GM21825 (cell line): ENCODE data around the gene FRMD4A.

Experiments
- ATAC-seq: cut with Tn5 transposase; IDR thresholded peaks from one replicate; pipeline ENCODE4 v1.9.1; 2021; ENCODE audit warnings: mild to moderate bottlenecking, moderate library complexity; ENCODE audit not compliant: unreplicated experiment

The FRMD4A gene

DNA sequence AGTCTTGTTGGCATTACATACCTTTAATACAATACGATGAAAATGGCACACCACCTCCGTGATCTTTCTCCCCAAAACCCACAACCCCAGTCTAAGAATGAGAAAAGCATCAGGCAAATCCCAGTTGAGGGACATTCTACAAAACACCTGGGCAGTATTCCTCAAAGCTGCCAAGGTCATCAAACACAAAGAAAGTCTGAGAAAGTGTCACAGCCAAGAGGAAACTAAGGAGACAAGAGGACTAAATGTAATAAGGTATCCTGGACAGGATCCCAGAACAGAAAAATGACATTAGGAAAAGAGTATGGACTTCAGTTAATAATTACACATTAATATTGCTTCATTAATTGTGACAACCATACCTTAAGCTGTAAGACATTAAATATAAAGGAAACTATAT is 14.5 kb upstream of the FRMD4A start:
- no peak for ATAC-seq

DNA sequence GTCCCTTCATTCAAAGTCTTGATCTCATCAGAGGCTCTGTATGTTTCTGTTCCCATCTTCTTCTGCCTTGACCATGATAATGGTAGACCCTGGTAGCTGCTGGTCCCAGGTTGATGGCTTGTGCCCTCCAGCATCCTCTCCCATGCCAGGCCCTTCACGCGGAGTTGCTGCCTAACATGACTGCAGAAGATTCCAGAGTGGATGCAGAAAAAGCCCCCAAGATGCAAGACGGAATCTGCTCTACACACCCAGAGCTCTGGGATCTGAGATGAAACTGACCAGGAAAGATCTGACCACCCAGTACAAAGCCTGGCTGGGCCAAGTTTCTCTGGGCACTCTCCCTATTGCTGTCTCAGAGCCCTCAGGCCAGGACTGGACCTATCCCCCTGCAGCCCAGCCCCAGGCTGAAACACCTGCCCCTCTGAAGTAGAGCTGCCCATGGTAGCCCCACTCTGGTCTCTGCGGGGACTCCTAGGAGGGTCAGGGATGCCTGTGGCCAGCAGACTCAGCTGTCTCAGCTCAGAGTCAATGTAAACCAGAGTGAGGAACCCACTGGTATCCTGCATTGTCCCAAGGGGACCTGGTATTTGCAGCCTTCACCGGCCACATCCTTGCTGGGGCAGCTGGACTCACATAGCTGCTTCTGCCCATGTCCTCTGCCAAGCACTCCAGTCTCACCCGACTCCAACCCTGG is 9.5 kb upstream of the FRMD4A start:
- no peak for ATAC-seq

DNA sequence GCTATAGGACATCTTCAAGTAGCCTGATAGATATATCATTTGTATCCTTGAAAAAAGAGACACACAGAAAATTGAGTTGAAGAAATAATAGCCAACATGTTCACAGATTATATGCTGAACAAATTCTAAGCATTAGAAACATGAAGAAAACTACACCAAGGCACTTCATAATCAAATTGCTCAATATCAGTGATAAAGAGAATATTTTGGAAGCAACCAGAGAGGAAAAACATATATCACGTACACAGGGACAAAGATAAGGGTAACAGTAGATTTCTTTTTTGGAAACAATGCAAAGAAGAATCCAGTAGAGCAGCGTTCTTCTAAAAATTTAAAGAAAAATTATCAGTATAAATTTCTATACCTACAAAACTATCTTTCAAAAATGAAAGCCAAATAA is 6.0 kb upstream of the FRMD4A start:
- no peak for ATAC-seq

DNA sequence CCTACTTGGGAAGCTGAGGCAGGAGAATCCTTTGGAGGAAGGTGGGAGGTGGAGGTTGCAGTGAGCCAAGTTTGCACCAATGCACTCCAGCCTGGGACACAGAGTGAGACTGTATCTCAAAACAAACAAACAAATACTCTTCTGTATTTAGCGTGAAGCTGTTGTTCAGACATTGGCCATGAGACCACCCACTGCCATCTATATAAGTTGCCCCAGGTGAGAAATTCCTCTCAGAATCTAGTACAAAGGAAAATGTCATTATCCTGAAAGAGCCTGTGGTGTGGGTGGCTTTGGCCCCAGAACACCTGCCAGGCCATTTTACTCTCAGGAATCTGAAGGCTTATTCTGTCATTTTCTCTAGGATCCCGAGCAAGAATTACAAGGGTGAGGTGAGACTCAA is 4.0 kb upstream of the FRMD4A start:
- no peak for ATAC-seq

DNA sequence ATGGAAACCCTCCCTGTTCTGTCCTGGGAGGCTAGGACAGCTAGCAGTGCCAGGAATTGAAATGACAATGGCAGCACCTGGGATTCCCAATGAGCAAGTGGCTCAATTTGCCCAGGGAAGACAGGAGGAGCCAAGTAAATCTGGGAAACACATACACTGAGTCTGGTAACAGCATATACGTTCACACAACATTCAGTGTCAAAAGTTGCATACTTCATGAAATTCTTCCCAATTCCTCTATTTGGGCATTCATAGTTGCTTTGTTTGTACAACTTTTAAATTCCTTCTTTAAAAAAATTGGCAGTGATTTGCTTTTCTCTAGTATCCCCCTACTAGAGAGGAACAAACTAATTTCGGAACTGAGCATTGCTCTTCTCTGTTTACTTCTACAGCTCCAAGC is 2.9 kb upstream of the FRMD4A start:
- ATAC-seq, result no peak

DNA sequence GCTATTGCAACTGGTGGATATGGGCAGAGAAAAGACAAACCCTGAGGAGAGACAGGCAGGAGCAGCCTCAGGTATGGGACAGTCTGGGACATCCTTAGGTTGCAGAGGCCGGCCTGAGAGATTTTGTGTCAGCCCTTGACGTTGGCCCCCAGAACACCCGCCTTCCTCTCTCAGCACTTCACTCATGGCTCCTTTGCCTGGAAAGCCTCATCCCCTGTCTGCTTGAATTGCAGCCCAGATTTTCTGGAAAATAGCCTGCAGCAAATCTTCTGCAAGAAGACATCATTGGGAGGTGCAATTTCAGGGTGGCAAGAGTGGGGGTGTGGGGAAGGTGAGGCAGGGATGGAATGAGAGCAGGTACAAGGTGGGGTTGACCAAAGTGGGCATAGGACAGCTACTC is 2.2 kb upstream of the FRMD4A start:
- no peak for ATAC-seq

DNA sequence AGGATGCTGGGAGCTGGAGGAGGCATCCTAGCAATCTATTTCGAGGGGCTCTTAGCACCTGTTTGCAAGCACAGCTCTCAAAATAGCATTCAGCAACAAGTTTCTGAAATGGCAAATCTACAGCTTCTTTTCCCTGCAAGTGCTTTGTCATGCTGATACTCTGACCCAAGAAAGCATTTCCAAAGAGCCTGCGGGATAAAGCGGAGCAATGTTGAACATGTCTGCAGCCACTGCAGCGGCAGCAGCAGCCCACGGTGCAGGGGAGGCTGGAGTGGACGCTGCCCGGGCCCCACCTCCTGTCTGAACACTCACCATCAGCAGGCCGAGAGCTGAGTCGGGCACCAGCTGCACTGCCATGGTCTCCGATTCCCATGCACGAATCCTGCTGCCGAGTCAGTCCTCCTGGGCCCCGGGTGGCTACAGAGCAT is 964 bp downstream of the FRMD4A start:
- no peak for ATAC-seq

DNA sequence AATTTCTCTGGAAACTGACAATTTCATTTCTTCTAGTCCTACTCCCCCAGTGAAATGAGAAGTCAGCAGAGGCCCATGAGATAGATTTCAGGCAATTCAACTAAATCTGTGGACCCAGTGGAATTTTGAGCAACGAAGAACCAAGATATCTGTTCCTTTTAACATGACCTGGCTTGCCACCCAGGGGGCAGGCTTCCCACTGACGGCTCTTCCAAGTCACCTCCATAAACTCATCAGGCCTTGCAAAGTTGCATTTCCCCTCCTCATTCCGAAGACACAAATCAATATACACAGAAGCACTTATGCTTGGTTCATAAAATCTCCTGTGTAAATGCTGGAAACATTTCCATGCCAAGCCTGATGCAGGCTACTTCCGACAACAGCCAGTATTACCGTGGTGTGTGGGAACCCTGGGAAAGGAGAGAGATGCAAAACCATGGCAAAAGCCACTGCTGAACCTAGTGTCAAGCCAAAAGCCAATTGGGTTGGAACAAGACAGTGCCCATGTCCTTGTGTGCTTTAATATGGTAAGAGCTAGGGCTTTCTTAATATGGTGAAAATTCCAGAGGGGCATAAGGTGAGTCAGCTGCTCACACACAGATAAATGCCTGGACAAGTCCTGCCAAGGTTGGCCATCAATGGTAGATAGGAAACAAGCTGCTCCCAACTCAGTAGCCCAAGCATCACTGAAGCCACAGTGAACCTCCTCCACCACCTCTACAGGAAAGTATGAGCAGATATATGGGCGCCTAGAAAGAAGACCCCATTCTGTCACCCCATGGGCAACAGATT is 1.6 kb downstream of the FRMD4A start:
- no peak for ATAC-seq

DNA sequence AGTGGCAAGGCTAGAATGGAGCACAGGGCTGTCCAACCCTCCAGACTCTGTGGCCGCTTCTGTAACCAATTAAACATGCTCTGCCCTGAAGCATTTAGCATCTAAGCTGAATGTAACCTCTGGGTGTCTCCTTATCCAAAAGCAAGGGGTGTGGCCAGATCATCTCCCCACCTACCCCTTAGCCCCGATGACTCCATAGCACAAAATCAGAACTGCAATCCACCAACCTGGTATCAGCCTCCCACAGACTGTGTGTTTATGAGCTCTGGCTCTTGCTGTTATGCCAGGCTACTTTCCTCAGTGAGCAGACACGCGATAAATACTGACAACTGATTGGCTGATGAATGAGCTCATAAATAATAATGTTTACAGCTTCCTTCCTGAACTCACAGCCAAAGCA is 3.2 kb downstream of the FRMD4A start:
- no peak for ATAC-seq

DNA sequence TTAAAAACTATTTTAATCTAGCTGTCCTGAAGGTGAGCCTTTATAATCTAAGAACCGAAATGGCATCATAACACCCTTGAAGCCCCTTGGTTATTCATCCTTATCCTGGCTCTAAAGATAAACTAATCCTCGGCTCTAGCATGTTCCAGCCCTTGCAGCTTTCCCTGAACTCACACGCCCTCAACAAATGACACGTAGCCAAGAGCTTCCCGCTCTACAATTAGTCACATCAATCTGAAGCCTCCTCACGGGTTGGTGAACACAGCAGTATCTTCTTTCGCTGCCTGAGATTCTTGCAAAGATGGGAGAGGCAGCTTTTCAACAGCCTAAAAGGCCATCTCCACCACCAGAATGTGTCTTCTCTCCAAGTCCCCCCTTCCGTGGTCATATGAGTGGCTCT is 4.1 kb downstream of the FRMD4A start:
- ATAC-seq, result no peak

DNA sequence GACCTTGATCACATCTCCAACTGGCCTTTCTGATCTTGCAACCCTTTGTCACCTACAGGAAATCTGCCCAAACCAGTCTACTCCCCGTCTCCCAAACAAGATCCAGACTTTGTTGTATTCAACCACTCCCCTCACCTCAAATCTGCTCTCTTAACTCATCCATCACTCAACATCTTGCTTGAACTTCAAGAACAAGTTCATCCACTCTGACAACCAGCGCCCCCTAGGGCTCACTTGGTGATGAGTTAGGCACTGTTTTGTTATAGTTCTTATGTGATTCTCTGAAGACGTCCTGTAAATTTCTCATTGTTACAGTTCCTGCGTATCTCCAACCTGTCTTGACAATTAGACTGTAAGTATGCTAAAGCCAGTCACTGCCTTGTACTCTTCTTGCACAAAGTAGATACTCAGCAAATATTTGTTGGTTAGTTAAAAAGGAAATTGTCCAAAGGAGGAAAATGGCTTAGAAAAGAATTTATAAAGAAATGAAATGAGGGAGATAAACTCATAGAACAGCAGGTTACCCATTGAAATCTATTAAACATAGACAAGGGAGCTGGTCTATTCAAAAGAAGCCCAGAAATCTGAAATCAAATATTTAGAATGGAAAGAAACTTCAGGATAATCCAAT is 5.3 kb downstream of the FRMD4A start:
- ATAC-seq, result no peak

DNA sequence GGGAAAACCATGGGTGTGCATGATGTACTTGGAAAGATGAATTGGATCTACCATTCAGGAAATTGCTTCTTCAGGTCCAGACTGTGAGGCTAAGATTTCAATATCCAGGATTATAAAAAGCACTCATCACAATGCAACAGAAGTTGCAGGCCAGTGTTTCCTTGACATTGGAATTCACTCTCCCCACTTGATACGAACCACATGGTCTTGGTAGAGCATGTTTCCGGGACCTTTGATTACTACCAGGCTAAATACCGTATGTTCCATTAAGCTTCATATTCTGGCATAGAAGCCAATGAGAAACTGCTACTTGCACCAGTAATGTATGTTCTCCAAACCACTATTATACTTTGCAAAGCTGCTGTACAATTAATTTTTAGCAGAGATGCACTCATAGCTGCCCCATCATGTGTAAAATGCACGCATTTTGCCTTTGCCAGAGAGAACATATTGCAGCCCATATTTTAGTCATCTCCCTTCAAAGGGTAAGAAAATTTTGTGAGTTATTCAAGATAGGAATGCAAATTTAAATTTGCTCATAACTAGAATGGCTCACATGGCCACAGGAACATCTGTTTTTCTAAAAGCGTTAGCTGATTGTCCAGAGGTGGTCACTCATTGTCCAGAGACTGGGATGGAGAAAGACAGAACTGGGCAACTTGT is 8.1 kb downstream of the FRMD4A start:
- ATAC-seq, result no peak

DNA sequence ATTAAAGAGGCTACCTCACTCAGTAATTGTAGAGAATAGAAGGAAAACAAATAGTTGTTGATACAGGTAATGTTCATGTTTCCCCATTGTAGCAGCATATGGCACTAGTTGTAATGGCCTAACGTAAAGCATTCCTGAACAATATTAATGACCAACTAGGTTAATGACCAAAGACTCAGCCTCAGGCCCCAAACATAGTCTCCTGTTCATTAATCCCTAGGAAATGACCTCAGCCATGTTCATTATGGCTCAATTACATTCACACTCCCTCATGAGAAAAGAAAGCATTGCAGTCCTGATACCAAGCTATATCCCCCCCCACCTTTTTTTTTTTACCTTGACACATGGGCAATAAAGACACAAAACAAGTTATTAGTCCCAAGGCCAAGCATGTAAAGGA is 12.7 kb downstream of the FRMD4A start:
- ATAC-seq, result no peak

DNA sequence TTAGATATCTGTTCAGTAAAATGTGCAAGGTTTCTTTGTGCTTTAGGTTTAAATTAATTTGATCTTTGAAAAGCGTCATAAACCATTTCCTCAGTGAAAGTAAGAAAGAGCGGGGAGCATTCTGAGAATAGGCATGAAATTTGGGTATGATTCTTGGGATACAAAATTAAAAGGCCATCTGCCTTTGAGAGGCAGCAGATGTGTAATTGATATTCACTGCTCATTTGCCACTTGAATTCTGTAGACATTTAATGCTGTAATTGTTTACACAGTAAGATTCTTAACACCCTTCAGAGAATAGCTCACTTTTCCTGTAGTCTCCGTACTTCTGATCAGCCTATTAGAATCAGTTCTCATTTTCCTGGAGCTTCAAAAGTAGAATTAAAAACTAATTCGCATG is 18.7 kb downstream of the FRMD4A start:
- ATAC-seq, result no peak

DNA sequence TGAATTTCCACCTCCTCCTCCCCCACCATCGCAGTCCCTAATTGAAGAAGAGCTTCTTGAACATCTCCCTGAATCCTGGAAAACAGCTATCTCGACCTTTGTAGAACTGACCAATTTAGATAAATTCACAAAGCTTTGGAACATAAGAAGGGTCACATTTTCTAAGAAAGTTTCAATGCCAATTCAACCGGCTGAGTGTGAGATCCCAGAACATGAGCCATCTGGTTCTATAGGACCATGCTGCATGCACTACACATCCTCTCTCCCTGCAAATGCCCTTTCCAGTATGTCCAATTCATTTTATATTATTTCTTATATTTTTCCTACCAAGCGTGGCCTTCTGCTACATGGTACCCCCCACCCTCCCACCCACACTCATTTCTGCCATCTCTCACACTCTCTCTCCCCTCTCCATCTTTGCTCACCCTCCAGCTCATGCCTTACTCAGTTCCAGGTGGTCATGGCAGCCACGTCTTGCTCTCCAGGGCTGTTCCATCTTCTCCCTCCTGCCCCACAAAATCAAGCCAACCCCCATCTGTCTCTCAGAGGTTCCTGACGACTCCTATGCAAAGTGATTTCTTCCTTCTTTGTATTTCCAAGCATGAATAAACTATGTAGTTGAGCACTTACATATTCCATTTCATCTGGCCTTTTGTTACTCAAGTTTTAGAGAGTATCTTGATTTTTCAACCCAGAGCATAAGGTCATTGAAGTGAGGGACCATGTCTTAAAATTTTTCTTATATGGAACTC is 19.3 kb downstream of the FRMD4A start:
- ATAC-seq, result no peak

DNA sequence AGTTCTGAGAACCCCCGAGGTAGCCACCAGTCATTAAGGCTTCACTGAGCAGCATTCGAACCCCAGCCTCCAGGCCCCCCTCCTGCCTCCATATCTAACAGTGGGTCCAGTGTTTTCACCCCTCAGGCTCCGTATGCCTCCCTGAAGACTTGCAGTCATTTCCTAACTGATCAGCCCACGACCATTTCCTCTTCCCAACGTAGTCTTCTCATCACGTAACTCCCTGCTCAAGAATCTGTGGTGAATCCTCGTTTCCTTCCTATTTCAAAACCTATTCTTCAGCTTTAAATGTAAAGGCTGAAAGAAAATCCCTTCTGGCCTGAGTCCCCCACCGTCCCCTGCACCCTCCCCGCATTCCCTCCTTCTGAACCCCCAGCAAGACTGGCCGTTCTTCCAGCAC is 21.1 kb downstream of the FRMD4A start:
- ATAC-seq, result no peak

DNA sequence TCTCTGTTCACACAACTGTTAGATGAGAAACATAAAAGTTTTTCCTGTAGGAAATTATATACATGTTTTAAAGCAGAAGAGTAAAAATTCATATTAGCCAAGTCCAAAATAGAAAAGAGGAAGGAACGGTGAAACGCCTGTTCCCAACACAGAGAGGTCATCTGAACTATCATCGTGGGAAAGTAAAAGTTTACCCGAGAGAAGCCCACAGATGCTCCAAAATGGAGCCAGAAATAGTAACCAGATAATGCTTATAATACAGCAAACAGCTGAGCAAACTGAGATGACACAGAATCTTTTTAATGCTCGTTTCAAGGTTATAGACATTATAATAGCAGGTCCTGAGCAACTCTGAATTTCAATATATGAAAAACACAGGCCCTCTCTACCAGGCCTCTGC is 24.5 kb downstream of the FRMD4A start:
- ATAC-seq, result no peak

DNA sequence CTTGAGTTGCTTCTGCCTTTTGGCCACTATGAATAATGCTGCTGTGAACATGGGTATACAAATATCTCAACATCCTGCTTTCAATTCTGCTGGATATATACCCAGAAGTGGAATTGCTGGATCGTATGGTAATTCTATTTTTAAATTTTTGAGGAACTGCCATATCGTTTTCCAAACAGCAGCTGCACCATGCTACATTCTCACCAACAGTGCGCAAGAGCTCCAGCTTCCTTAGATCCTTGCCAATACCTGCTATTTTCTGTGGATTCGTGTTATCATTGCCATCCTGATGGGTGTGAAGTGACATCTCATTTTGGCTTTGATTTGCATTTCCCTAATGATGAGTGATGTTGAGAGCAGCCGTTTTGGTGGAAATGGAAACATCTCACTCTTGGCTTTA is 26.7 kb downstream of the FRMD4A start:
- ATAC-seq, result no peak

DNA sequence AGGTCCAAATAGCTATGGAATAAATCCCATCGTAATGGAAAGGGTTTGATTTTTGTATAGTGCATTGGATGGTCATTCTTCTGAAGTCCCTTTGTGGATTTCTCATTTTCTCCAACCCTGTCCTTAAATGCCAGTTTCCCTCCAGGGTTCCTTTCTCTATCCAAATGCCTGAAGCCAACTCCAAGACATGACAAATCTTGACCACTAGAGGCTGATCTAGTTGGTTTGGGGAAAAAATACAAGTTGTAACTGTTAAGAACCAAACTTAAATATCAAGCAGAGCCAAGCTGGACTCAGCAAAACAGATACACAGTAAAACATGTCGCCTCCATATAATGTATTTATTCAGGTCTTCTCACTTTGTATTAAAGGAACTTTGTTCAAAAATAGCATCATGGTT is 28.7 kb downstream of the FRMD4A start:
- no peak for ATAC-seq

DNA sequence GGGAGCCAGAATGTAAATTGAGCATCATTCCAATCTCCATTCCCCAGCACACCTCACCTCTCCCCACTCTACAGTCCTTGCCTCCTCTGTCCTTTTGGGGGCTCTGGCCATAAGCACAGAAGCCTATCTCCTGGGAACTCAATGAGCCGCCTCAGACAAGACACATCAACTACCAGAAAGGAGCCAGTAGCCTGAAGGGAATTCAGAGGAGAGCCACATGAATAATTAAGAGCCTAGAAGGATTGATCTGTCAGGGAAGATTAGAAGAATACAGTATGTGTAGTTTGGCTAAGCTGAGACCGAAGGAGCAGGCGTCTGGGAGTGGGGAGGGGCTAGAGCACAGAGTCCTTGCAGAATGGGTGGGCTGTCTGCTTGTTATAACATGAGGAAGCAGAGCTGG is 31.2 kb downstream of the FRMD4A start:
- no peak for ATAC-seq
